Testis (tissue), 3 donors: ENCODE measurements around the gene SCFD2. TPM values are rescaled to one million over a fixed set of nuclear protein-coding genes. Genes with fewer than 3 reads are reported as not detected.
A peak's percentile ranks its signal among the peaks of the same experiment; 100 is the strongest.

Experiments
- DNase-seq: peaks from one replicate; pipeline ENCODE4 v3.0.0-alpha.2; 2019
- H3K27ac ChIP-seq, 2 donors: fragments of 200-600 bp; sonication (generic); one replicate each; pipeline ENCODE4 v1.5.1; 2019
- H3K27me3 ChIP-seq: fragments of 200-600 bp; sonication (generic); one replicate; pipeline ENCODE4 v1.5.1; 2019
- H3K36me3 ChIP-seq: fragments of 200-600 bp; sonication (generic); one replicate; pipeline ENCODE4 v1.5.1; 2017; ENCODE audit warnings: low read depth; ENCODE audit errors: missing control alignments
- H3K4me1 ChIP-seq: fragments of 200-600 bp; sonication (generic); one replicate; pipeline ENCODE4 v1.5.1; 2019
- H3K4me3 ChIP-seq, 2 donors: fragments of 200-600 bp; sonication (generic); one replicate each; pipeline ENCODE4 v1.5.1; 2017 to 2019
- H3K9me3 ChIP-seq: fragments of 200-600 bp; sonication (generic); one replicate; pipeline ENCODE4 v1.5.1; 2017
- CTCF ChIP-seq, 3 experiments: fragments of 450-650 bp in 2 of 3; fragments of 200-600 bp in 1 of 3; sonication (generic) in 1 of 3; IDR thresholded peaks; one replicate each; pipeline ENCODE4 v1.5.1; 2016 to 2019; ENCODE audit warnings: antibody characterized with exemption in 3 of 3, mild to moderate bottlenecking in 2 of 3, moderate library complexity in 1 of 3
- POLR2A ChIP-seq: fragments of 450-650 bp; IDR thresholded peaks from one replicate; pipeline ENCODE4 v1.6.1; 2017; ENCODE audit warnings: antibody characterized with exemption, mild to moderate bottlenecking, moderate library complexity
- WGBS, 2 donors: methylation state at CpG; one replicate each; pipeline ENCODE4 v1.1.5; 2018; 5-methylcytosine and 5-hydroxymethylcytosine counted together
- intact Hi-C: fragments of 100-400 bp; cut with DNase I; formaldehyde crosslinking; loops from one replicate; pipeline ENCODE4 v1.15.1; 2023; ENCODE audit warnings: low total_unique reads
- polyA plus RNA-seq: library from polyadenylated mRNA; stranded (reverse); fragments of 350-450 nt; fragmentation: Illumina TruSeq; extraction: RNeasy Lipid Tissue Mini Kit (QIAGEN cat#74804); gene quantifications from one replicate; pipeline ENCODE4 v1.2.3, GENCODE V29; 2014; ENCODE audit warnings: low read depth, low replicate concordance; ENCODE audit not compliant: insufficient read depth
- total RNA-seq, 2 donors: library from RNA; depleted of rRNA; stranded (reverse); fragments of >200 nt; gene quantifications; one replicate each; pipeline ENCODE4 v1.2.3, GENCODE V29; 2016

Gene SCFD2
- total and polyA plus RNA-seq, 3 donors from 2014 or later: 6.0 to 24.5 (median 21.3) TPM

- peaks cover 60% of the 10 kb centered on the region for H3K4me1 ChIP-seq
- DNase-seq: no peak
- TF ChIP-seq POLR2A (no peak), CTCF (IDR thresholded peaks at IDR 0.05) (no peak)
- H3K4me3 ChIP-seq: no peak overlapping the region
- peak overlapping the region; percentile 73 to 87 for H3K27ac ChIP-seq
- WGBS, 2 donors: 45 to 55% methylated on average over 2 of the region's 2 CpGs
- no peaks in the 10 kb centered on the region for H3K9me3 ChIP-seq
- intact Hi-C loops: no loop called here
- no peaks in the 10 kb centered on the region for H3K27me3 ChIP-seq
- H3K36me3 ChIP-seq: no peaks in the 10 kb centered on the region
Observed at GRCh38 chr4:53014881-53015280, 351.0 kb downstream of the SCFD2 start.

GRCh38 chr4:53013873-53014775, 351.7 kb downstream of the SCFD2 start:
- Histone ChIP-seq H3K27ac (peak overlapping the region; percentile 73 to 87), H3K9me3 (no peaks in the 10 kb centered on the region), H3K4me3 (no peak overlapping the region), H3K27me3 (no peaks in the 10 kb centered on the region), H3K36me3 (no peaks in the 10 kb centered on the region), H3K4me1 (peaks cover 63% of the 10 kb centered on the region)
- intact Hi-C loops: no loop called here
- DNase-seq: no peak
- WGBS, 2 donors: 70 to 79% methylated on average over 5 of the region's 5 CpGs
- TF ChIP-seq POLR2A (no peak), CTCF (IDR thresholded peaks at IDR 0.05) (no peak)

- H3K9me3 ChIP-seq: no peaks in the 10 kb centered on the region
- peaks cover 74% of the 10 kb centered on the region for H3K4me1 ChIP-seq
- H3K36me3 ChIP-seq: no peaks in the 10 kb centered on the region
- TF ChIP-seq POLR2A (no peak), CTCF (IDR thresholded peaks at IDR 0.05) (no peak)
- H3K27me3 ChIP-seq: no peaks in the 10 kb centered on the region
- 23 to 47% methylated on average over 1 of the region's 1 CpG for WGBS, 2 donors
- intact Hi-C loops: no loop called here
- no peak for DNase-seq
- H3K27ac ChIP-seq: peak overlapping the region; percentile 73 to 87
- no peak overlapping the region for H3K4me3 ChIP-seq
Observed at GRCh38 chr4:53012738-53013137, 353.1 kb downstream of the SCFD2 start.

- TF ChIP-seq CTCF (IDR thresholded peaks at IDR 0.05): no peak
- TF ChIP-seq POLR2A: no peak
- WGBS, 2 donors: 26 to 50% methylated on average over 2 of the region's 2 CpGs
- DNase-seq: no peak
- peaks cover 76% of the 10 kb centered on the region for H3K4me1 ChIP-seq
- no peaks in the 10 kb centered on the region for H3K9me3 ChIP-seq
- H3K27ac ChIP-seq: peak overlapping the region; percentile 73 to 87
- no peaks in the 10 kb centered on the region for H3K36me3 ChIP-seq
- intact Hi-C loops: no loop called here
- H3K4me3 ChIP-seq: no peak overlapping the region
- H3K27me3 ChIP-seq: no peaks in the 10 kb centered on the region
Observed at GRCh38 chr4:53011259-53011905, 354.5 kb downstream of the SCFD2 start.
